ENCODE results near the gene RIC1.
"Not testable (repeated sequence)": the region's sequence is repeated elsewhere in the genome, so short reads cannot be mapped to it uniquely, and the experiment has no call there.

Gene RIC1

GRCh38 chr9:5743109-5743508, 114.2 kb downstream of the RIC1 start:
- DNase-seq: no peak

GRCh38 chr9:5748438-5748837, 119.5 kb downstream of the RIC1 start:
- no peak for DNase-seq

- DNase-seq: no peak
Observed at GRCh38 chr9:5749306-5749705, 120.4 kb downstream of the RIC1 start.

GRCh38 chr9:5750569-5750968, 121.7 kb downstream of the RIC1 start:
- DNase-seq: no peak

- no peak for DNase-seq
Observed at GRCh38 chr9:5756633-5757032, 127.7 kb downstream of the RIC1 start.

- DNase-seq: no peak
Observed at GRCh38 chr9:5760338-5760737, 131.4 kb downstream of the RIC1 start.

- DNase-seq: no peak
Observed at GRCh38 chr9:5762421-5762820, 133.5 kb downstream of the RIC1 start.

GRCh38 chr9:5764130-5764868, 135.4 kb downstream of the RIC1 start:
- no peak for DNase-seq

- no peak for DNase-seq
Observed at GRCh38 chr9:5767968-5768932, 139.3 kb downstream of the RIC1 start.

- DNase-seq: no peak
Observed at GRCh38 chr9:5773324-5773999, 144.6 kb downstream of the RIC1 start.

- no peak for DNase-seq
Observed at GRCh38 chr9:5778805-5779204, 149.9 kb downstream of the RIC1 start.

GRCh38 chr9:5779705-5780218, 150.9 kb downstream of the RIC1 start:
- DNase-seq: not testable (repeated sequence)

- DNase-seq: not testable (repeated sequence)
Observed at GRCh38 chr9:5783420-5783819, 154.5 kb downstream of the RIC1 start.

- no peak for DNase-seq
Observed at GRCh38 chr9:5783982-5784381, 155.1 kb downstream of the RIC1 start.

GRCh38 chr9:5784526-5785315, 155.8 kb downstream of the RIC1 start:
- no peak for DNase-seq

GRCh38 chr9:5786370-5787127, 157.6 kb downstream of the RIC1 start:
- no peak for DNase-seq

GRCh38 chr9:5787220-5787619, 158.3 kb downstream of the RIC1 start:
- no peak for DNase-seq

GRCh38 chr9:5787759-5788302, 158.9 kb downstream of the RIC1 start:
- DNase-seq: no peak

GRCh38 chr9:5789489-5789888, 160.6 kb downstream of the RIC1 start:
- DNase-seq: no peak

GRCh38 chr9:5790923-5791322, 162.0 kb downstream of the RIC1 start:
- DNase-seq: no peak

- DNase-seq: no peak
Observed at GRCh38 chr9:5791870-5792269, 163.0 kb downstream of the RIC1 start.
